Adrenal gland (tissue), 12 donors: ENCODE results near the gene TBX15. TPM values are rescaled to one million over a fixed set of nuclear protein-coding genes. Genes with fewer than 3 reads are reported as not detected.

Experiments
- DNase-seq, 7 donors: peaks; one replicate each; pipeline ENCODE4 v3.0.0-alpha.2; 2019 to 2020
- H3K27ac ChIP-seq, 5 donors: fragments of 200-600 bp; sonication (generic) in 4 of 5; 1 replicate in 3 of 5; 2 replicates in 2 of 5; pipeline versions ENCODE4 v1.5.1 to v1.8.0; 2016 to 2020; ENCODE audit warnings: mild to moderate bottlenecking in 1 of 5
- H3K27me3 ChIP-seq: fragments of 200-600 bp; 2 replicates; pipeline ENCODE4 v1.8.0; 2021
- H3K36me3 ChIP-seq, 2 donors: fragments of 200-600 bp; replicated peaks in 1 of 2; 1 replicate in 1 of 2; 2 replicates in 1 of 2; pipeline versions ENCODE4 v1.5.1 to v1.8.0; 2018 to 2022
- H3K4me1 ChIP-seq, 2 donors: fragments of 200-600 bp; replicated peaks in 1 of 2; 1 replicate in 1 of 2; 2 replicates in 1 of 2; pipeline versions ENCODE4 v1.5.1 to v1.8.0; 2018 to 2021
- H3K4me3 ChIP-seq, 4 donors: fragments of 200-600 bp; sonication (generic) in 3 of 4; one replicate each; pipeline ENCODE4 v1.5.1; 2016 to 2018
- H3K9me3 ChIP-seq, 3 donors: fragments of 200-600 bp; sonication (generic) in 1 of 3; replicated peaks in 1 of 3; 1 replicate in 2 of 3; 2 replicates in 1 of 3; pipeline versions ENCODE4 v1.5.1 to v1.8.0; 2016 to 2021
- POLR2A ChIP-seq, 2 donors: fragments of 450-650 bp; IDR thresholded peaks; one replicate each; pipeline ENCODE4 v1.6.1; 2017; ENCODE audit warnings: antibody characterized with exemption in 2 of 2, mild to moderate bottlenecking in 2 of 2, moderate library complexity in 1 of 2
- WGBS, 4 donors: extraction: QIAGEN DNeasy Blood & Tissue Kit in 2 of 4; methylation state at CpG; one replicate each; pipeline versions ENCODE4 v1.1.5 to v1.1.7; 2013 to 2017; 5-methylcytosine and 5-hydroxymethylcytosine counted together
- intact Hi-C, 2 donors: fragments of 100-400 bp; cut with DNase I; formaldehyde crosslinking; loops; one replicate each; pipeline versions ENCODE4 v1.14.1 to v1.15.0; 2022 to 2023
- polyA plus RNA-seq, 3 donors: library from polyadenylated mRNA; stranded (reverse); fragments of 200-250 nt in 2 of 3; fragments of 350-450 nt in 1 of 3; fragmentation: Illumina TruSeq in 1 of 3; extraction: RNeasy Lipid Tissue Mini Kit (QIAGEN cat#74804) in 1 of 3; gene quantifications; one replicate each; pipeline ENCODE4 v1.2.3, GENCODE V29; 2013 to 2014
- total RNA-seq, 9 donors: library from RNA; depleted of rRNA in 4 of 9; stranded (reverse); fragments of >200 nt in 4 of 9; fragments of 120-200 nt in 1 of 9; fragmentation: NEBNext Ultra II Directional in 1 of 9; extraction: Animal tissue kit (Norgen Biotek cat#: 25700) in 1 of 9; gene quantifications; one replicate each; pipeline versions ENCODE4 v1.1.0 to v1.2.4, GENCODE V29; 2013 to 2023
- TF ChIP-seq, protein P1 (sequence below), 6 experiments: fragments of 450-650 bp in 4 of 6; fragments of 200-600 bp in 2 of 6; sonication (generic) in 1 of 6; IDR thresholded peaks; 1 replicate in 5 of 6; 2 replicates in 1 of 6; pipeline versions ENCODE4 v1.5.1 to v1.8.0; 2016 to 2021; ENCODE audit warnings: antibody characterized with exemption in 6 of 6, mild to moderate bottlenecking in 2 of 6, moderate library complexity in 1 of 6
- donor health status: healthy with polysubstance abuse.
- donor health status: Bipolar disorder and iron deficiency.
- donor health status: DM: yes; HTN: yes; CAD: no.
- donor health status: DM: no; HTN: no; CAD: no.
- donor health status: DM: no; HTN: no; CAD: no.
- donor health status: DM: yes; HTN: yes; CAD: no.

TBX15 gene
- total and polyA plus RNA-seq, 12 donors: 0.06 to 0.48 (median 0.15) TPM; not detected in 2

DNA sequence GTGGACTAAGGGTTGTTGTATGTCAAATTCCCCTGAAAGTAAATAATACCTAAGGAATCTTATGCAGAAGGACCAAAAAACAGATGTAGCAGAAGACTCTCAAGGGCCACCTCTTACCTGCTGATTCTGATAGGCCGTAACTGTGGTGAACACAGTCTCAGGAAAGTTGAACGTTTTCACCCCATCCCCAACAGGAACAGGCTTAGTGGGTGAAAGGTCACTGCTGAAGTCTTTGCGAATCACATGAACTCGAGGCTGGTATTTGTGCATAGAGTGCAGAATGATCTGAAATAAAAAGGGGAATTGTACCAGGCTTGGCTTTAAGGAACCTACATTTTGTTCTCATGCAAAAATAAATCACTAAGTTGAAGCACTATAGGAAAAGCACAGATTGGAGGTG is 64.8 kb downstream of the TBX15 start:
- 49 to 54% (median 54%) methylated on average over 4 of the region's 4 CpGs for WGBS, 4 donors
- Histone ChIP-seq H3K4me1 (no peaks in the 10 kb centered on the region), H3K4me3 (no peak overlapping the region), H3K27me3 (no peaks in the 10 kb centered on the region), H3K9me3 (no peaks in the 10 kb centered on the region), H3K36me3 (no peaks in the 10 kb centered on the region), H3K27ac (no peak overlapping the region)
- no peak for DNase-seq
- intact Hi-C loops: no loop called here
- TF ChIP-seq, protein P1, sequence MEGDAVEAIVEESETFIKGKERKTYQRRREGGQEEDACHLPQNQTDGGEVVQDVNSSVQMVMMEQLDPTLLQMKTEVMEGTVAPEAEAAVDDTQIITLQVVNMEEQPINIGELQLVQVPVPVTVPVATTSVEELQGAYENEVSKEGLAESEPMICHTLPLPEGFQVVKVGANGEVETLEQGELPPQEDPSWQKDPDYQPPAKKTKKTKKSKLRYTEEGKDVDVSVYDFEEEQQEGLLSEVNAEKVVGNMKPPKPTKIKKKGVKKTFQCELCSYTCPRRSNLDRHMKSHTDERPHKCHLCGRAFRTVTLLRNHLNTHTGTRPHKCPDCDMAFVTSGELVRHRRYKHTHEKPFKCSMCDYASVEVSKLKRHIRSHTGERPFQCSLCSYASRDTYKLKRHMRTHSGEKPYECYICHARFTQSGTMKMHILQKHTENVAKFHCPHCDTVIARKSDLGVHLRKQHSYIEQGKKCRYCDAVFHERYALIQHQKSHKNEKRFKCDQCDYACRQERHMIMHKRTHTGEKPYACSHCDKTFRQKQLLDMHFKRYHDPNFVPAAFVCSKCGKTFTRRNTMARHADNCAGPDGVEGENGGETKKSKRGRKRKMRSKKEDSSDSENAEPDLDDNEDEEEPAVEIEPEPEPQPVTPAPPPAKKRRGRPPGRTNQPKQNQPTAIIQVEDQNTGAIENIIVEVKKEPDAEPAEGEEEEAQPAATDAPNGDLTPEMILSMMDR (IDR thresholded peaks at IDR 0.05): no peak
- no peak for TF ChIP-seq POLR2A (IDR thresholded peaks at IDR 0.05)

DNA sequence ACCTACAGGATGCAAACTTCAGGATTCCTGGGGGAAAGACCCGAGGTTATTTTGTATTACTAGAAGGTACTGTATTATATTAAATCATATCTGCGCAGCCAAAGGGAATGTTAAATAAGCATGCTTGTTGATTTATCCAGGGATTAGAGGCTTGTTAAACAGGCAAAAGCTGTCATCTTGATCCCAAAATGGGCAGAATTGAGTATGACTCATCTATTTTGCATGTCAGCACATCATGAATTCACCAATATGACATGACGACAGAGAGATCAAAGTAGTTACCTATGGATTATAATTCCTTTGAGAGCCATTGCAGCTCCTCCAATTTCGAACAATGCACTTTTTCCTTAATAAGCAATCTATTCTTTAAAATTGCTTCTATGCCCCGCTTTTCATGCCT is 66.1 kb downstream of the TBX15 start:
- intact Hi-C loops: no loop called here
- WGBS, 4 donors: 45 to 76% (median 70%) methylated on average over 5 of the region's 5 CpGs
- Histone ChIP-seq H3K4me1 (no peaks in the 10 kb centered on the region), H3K36me3 (no peaks in the 10 kb centered on the region), H3K27ac (no peak overlapping the region), H3K27me3 (no peaks in the 10 kb centered on the region), H3K9me3 (no peaks in the 10 kb centered on the region), H3K4me3 (no peak overlapping the region)
- TF ChIP-seq, protein P1 (IDR thresholded peaks at IDR 0.05): no peak
- TF ChIP-seq POLR2A (IDR thresholded peaks at IDR 0.05): no peak
- DNase-seq: no peak

DNA sequence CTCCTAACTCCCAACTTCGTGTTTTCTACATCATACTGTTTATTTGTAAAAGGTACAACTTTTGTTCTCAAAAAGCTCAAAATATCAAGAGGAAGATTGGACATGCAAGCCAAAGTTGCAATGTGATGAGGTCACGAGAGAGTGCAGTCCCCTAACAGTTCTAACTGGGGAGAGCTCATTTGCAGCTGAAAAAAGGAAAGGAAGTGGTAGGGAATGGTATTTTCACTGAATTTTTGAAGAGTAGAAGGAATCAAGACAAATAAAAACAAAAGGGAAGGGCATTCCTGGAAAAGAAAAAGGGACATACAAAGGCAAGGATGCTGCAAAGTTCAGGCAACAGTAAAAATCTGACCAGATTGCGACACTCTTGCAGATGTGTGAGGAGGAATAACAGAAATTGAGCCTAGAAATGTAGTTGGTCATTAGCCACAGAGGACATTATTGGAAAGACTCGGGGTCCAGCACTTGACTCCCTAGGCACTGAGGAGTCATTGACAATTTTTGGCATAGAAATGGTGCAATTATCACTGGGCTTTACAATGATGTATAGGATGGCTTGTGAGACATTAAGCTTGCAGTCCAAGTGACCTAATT is 67.9 kb downstream of the TBX15 start:
- H3K4me3 ChIP-seq: no peak overlapping the region
- WGBS, 4 donors: 60 to 67% (median 64%) methylated on average over 4 of the region's 4 CpGs
- no peak for DNase-seq
- no peaks in the 10 kb centered on the region for H3K4me1 ChIP-seq
- H3K27me3 ChIP-seq: no peaks in the 10 kb centered on the region
- no peak overlapping the region for H3K27ac ChIP-seq
- no peaks in the 10 kb centered on the region for H3K9me3 ChIP-seq
- TF ChIP-seq, protein P1 (IDR thresholded peaks at IDR 0.05): no peak
- no peak for TF ChIP-seq POLR2A (IDR thresholded peaks at IDR 0.05)
- no peaks in the 10 kb centered on the region for H3K36me3 ChIP-seq
- intact Hi-C loops: no loop called here

GRCh38 chr1:118918940-118919259 is 69.2 kb downstream of the TBX15 start:
- H3K4me3 ChIP-seq: no peak overlapping the region
- TF ChIP-seq, protein P1 (IDR thresholded peaks at IDR 0.05): no peak
- no peak for TF ChIP-seq POLR2A (IDR thresholded peaks at IDR 0.05)
- no peaks in the 10 kb centered on the region for H3K36me3 ChIP-seq
- no peaks in the 10 kb centered on the region for H3K9me3 ChIP-seq
- WGBS, 4 donors: 57 to 71% (median 63%) methylated on average over 2 of the region's 2 CpGs
- H3K27me3 ChIP-seq: no peaks in the 10 kb centered on the region
- DNase-seq: no peak
- intact Hi-C loops: no loop called here
- H3K27ac ChIP-seq: no peak overlapping the region
- no peaks in the 10 kb centered on the region for H3K4me1 ChIP-seq
